HG02763 (cell line): ENCODE results near the gene ANO3.

Experiments used
- ATAC-seq: cut with Tn5 transposase; IDR thresholded peaks from one replicate; pipeline ENCODE4 v1.9.1; 2021; ENCODE audit warnings: mild to moderate bottlenecking, moderate library complexity; ENCODE audit not compliant: unreplicated experiment

Gene ANO3

GRCh38 chr11:26700574-26701235 lies 368.8 kb downstream of the ANO3 start:
- no peak for ATAC-seq

GRCh38 chr11:26702406-26702805 lies 370.5 kb downstream of the ANO3 start:
- no peak for ATAC-seq

GRCh38 chr11:26703411-26704191 lies 371.7 kb downstream of the ANO3 start:
- no peak for ATAC-seq

GRCh38 chr11:26704249-26704648 lies 372.3 kb downstream of the ANO3 start:
- ATAC-seq: no peak

GRCh38 chr11:26706181-26706580 lies 374.3 kb downstream of the ANO3 start:
- no peak for ATAC-seq

GRCh38 chr11:26708736-26709456 lies 377.0 kb downstream of the ANO3 start:
- no peak for ATAC-seq

GRCh38 chr11:26710489-26710888 lies 378.6 kb downstream of the ANO3 start:
- no peak for ATAC-seq

- ATAC-seq: no peak
Measured at GRCh38 chr11:26712497-26712896, 380.6 kb downstream of the ANO3 start.
